WTC11 (cell line): ENCODE measurements around the gene WNK2. TPM values are rescaled to one million over a fixed set of nuclear protein-coding genes. Genes with fewer than 3 reads are reported as not detected.

Source experiments
- ATAC-seq: fragments of 200-7000 bp; cut with Tn5 transposase; 2 replicates; pipeline ENCODE4 v1.10.0; 2021; ENCODE audit warnings: mild to moderate bottlenecking, moderate library complexity
- CTCF ChIA-PET: fragments of 300-600 bp; sonication (Branson Sonifier 250); formaldehyde crosslinking; loops from one replicate; lab custom pipeline; 2021; ENCODE audit warnings: antibody characterized with exemption; lab: Charles Lee
- POLR2A ChIA-PET: fragments of 350-600 bp; sonication (Branson Sonifier 250); formaldehyde crosslinking; loops from one replicate; lab custom pipeline; 2021; ENCODE audit warnings: antibody characterized with exemption; lab: Charles Lee
- DNase-seq: peaks from one replicate; pipeline ENCODE4 v3.0.0; 2021; ENCODE audit warnings: low spot score
- H3K27ac Mint-ChIP-seq: 2 replicates; pipeline ENCODE4 v1.8.0; 2021; ENCODE audit warnings: mixed read lengths
- H3K27me3 Mint-ChIP-seq: 2 replicates; pipeline ENCODE4 v1.8.0; 2021; ENCODE audit warnings: low read depth, mild to moderate bottlenecking, moderate library complexity, mixed read lengths
- H3K36me3 Mint-ChIP-seq: 2 replicates; pipeline ENCODE4 v1.8.0; 2021; ENCODE audit warnings: mixed read lengths
- H3K4me1 Mint-ChIP-seq: 2 replicates; pipeline ENCODE4 v1.8.0; 2022; ENCODE audit warnings: mixed read lengths
- H3K4me3 Mint-ChIP-seq: 2 replicates; pipeline ENCODE4 v1.8.0; 2021; ENCODE audit warnings: mild to moderate bottlenecking, moderate library complexity, mixed read lengths
- H3K9me3 Mint-ChIP-seq: 2 replicates; pipeline ENCODE4 v1.8.0; 2021; ENCODE audit warnings: mixed read lengths
- CBFB ChIP-seq: sonication (generic); formaldehyde crosslinking; IDR thresholded peaks from 2 replicates; pipeline ENCODE4 v1.8.1; 2022; ENCODE audit warnings: mild to moderate bottlenecking, low read depth, missing genetic modification reagents
- CREB1 ChIP-seq: sonication (generic); formaldehyde crosslinking; IDR thresholded peaks from 2 replicates; pipeline ENCODE4 v1.8.0; 2023; ENCODE audit warnings: mild to moderate bottlenecking, missing genetic modification reagents
- CREM ChIP-seq: sonication (generic); formaldehyde crosslinking; IDR thresholded peaks from 2 replicates; pipeline ENCODE4 v1.8.1; 2022; ENCODE audit warnings: mild to moderate bottlenecking, missing genetic modification reagents, moderate library complexity
- E2F5 ChIP-seq: sonication (generic); formaldehyde crosslinking; IDR thresholded peaks from 2 replicates; pipeline ENCODE4 v1.8.1; 2022; ENCODE audit warnings: mild to moderate bottlenecking, moderate library complexity, missing genetic modification reagents
- FOXJ3 ChIP-seq: sonication (generic); formaldehyde crosslinking; IDR thresholded peaks from 2 replicates; pipeline ENCODE4 v1.9.0; 2021; ENCODE audit warnings: missing genetic modification reagents, mild to moderate bottlenecking, borderline replicate concordance
- GABPB1 ChIP-seq: sonication (generic); formaldehyde crosslinking; IDR thresholded peaks from 2 replicates; pipeline ENCODE4 v1.8.1; 2023; ENCODE audit warnings: mild to moderate bottlenecking, missing genetic modification reagents
- HMGA2 ChIP-seq: fragments of 250-450 bp; sonication (Bioruptor Pico); IDR thresholded peaks from 2 replicates; pipeline ENCODE4 v1.4.0; 2021; ENCODE audit warnings: mild to moderate bottlenecking, moderate library complexity
- NR2C2 ChIP-seq: sonication (generic); formaldehyde crosslinking; IDR thresholded peaks from 2 replicates; pipeline ENCODE4 v1.8.0; 2022; ENCODE audit warnings: mild to moderate bottlenecking, missing genetic modification reagents
- ZNF121 ChIP-seq: sonication (generic); formaldehyde crosslinking; IDR thresholded peaks from 2 replicates; pipeline ENCODE4 v1.8.0; 2023; ENCODE audit warnings: missing genetic modification reagents
- ZNF281 ChIP-seq: sonication (generic); formaldehyde crosslinking; IDR thresholded peaks from 2 replicates; pipeline ENCODE4 v1.8.0; 2023; ENCODE audit warnings: mild to moderate bottlenecking, missing genetic modification reagents
- total RNA-seq: library from RNA; stranded (reverse); gene quantifications from 3 replicates; pipeline ENCODE4 v1.2.3, GENCODE V29; 2021
- TF ChIP-seq, protein P1 (sequence below): sonication (generic); formaldehyde crosslinking; IDR thresholded peaks from 2 replicates; pipeline ENCODE4 v1.8.1; 2022; ENCODE audit warnings: mild to moderate bottlenecking, missing genetic modification reagents, moderate library complexity, borderline replicate concordance
- TF ChIP-seq, protein P2 (sequence below): fragments of 250-450 bp; sonication (Bioruptor Pico); IDR thresholded peaks from 2 replicates; pipeline ENCODE4 v1.9.0; 2021; ENCODE audit warnings: mild to moderate bottlenecking
- TF ChIP-seq, protein P3 (sequence below): sonication (generic); formaldehyde crosslinking; IDR thresholded peaks from 2 replicates; pipeline ENCODE4 v1.8.0; 2022; ENCODE audit warnings: mild to moderate bottlenecking, missing genetic modification reagents

WNK2 gene
- total RNA-seq, 1 experiment from 2014 or later, result 120 TPM

DNA sequence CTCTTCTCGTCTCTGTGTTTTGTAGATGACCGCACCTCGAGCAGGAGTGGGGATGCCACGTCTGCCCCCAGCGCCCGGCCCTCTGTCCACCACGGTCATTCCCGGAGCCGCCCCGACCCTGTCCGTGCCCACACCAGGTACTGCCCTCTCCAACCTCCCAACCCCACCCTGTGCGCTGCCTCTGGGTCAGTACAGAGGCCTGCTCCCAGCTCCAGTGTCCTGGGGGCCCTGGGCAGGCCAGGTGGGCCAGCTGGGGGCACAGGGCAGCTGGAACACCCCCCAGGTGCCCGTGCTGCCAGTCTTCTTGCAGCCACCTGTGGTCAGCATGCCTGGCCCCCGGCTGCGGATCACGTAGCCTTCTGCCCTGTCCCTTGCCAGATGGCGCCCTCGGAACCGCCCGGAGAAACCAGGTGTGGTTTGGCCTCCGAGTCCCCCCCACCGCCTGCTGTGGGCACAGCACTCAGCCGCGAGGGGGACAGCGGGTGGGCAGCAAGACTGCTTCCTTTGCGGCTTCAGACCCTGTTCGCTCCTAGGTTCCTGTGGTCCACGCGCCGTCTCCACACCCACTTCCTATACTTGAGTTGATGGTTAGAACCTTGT lies 133.7 kb downstream of the WNK2 start (continued):
- TF ChIP-seq CBFB (no peak), NR2C2 (CRISPR knock-in tag) (no peak), FOXJ3 (no peak)
- TF ChIP-seq, protein P1, sequence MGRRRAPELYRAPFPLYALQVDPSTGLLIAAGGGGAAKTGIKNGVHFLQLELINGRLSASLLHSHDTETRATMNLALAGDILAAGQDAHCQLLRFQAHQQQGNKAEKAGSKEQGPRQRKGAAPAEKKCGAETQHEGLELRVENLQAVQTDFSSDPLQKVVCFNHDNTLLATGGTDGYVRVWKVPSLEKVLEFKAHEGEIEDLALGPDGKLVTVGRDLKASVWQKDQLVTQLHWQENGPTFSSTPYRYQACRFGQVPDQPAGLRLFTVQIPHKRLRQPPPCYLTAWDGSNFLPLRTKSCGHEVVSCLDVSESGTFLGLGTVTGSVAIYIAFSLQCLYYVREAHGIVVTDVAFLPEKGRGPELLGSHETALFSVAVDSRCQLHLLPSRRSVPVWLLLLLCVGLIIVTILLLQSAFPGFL (CRISPR knock-in tag), result no peak

DNA sequence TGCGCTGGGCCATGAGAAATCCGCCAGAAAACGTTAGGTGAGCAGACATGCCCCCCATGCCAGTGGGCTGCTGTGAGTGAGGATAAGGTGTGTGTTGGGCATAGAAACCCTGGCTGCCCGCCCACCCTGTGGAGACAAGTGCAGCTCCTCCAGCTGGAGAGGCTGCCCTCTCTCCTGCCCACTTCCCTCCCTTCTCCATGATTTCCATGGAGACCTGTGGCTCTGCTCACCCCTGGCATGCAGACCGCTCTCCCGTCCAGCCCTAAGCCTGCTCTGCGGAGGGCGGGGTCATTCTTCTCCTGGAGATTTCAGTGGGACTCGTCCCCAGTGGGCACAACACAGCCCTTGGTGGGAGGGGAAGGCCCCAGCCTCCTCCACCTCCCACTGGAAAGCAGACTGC lies 134.5 kb downstream of the WNK2 start:
- Mint-ChIP-seq H3K9me3 (peaks cover 17% of the 10 kb centered on the region), H3K27me3 (no peaks in the 10 kb centered on the region), H3K4me3 (no peak overlapping the region), H3K4me1 (no peaks in the 10 kb centered on the region), H3K27ac (no peak overlapping the region), H3K36me3 (peaks cover 27% of the 10 kb centered on the region)
- no peak for ATAC-seq
- TF ChIP-seq, protein P2, sequence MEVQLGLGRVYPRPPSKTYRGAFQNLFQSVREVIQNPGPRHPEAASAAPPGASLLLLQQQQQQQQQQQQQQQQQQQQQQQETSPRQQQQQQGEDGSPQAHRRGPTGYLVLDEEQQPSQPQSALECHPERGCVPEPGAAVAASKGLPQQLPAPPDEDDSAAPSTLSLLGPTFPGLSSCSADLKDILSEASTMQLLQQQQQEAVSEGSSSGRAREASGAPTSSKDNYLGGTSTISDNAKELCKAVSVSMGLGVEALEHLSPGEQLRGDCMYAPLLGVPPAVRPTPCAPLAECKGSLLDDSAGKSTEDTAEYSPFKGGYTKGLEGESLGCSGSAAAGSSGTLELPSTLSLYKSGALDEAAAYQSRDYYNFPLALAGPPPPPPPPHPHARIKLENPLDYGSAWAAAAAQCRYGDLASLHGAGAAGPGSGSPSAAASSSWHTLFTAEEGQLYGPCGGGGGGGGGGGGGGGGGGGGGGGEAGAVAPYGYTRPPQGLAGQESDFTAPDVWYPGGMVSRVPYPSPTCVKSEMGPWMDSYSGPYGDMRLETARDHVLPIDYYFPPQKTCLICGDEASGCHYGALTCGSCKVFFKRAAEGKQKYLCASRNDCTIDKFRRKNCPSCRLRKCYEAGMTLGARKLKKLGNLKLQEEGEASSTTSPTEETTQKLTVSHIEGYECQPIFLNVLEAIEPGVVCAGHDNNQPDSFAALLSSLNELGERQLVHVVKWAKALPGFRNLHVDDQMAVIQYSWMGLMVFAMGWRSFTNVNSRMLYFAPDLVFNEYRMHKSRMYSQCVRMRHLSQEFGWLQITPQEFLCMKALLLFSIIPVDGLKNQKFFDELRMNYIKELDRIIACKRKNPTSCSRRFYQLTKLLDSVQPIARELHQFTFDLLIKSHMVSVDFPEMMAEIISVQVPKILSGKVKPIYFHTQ (CRISPR knock-in tag), result no peak
- TF ChIP-seq ZNF121 (CRISPR knock-in tag) (no peak), CREB1 (no peak)
- TF ChIP-seq, protein P3, sequence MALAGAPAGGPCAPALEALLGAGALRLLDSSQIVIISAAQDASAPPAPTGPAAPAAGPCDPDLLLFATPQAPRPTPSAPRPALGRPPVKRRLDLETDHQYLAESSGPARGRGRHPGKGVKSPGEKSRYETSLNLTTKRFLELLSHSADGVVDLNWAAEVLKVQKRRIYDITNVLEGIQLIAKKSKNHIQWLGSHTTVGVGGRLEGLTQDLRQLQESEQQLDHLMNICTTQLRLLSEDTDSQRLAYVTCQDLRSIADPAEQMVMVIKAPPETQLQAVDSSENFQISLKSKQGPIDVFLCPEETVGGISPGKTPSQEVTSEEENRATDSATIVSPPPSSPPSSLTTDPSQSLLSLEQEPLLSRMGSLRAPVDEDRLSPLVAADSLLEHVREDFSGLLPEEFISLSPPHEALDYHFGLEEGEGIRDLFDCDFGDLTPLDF (CRISPR knock-in tag), result no peak
- ChIA-PET POLR2A (no interaction called here), CTCF (interaction anchor here (0.7 to 0.9 kb wide), 3 partner anchors 10 to 248 kb away, joined by 3 to 4 read pairs (median 3); no protein-coding TSS in a partner anchor)
- DNase-seq, result no peak

DNA sequence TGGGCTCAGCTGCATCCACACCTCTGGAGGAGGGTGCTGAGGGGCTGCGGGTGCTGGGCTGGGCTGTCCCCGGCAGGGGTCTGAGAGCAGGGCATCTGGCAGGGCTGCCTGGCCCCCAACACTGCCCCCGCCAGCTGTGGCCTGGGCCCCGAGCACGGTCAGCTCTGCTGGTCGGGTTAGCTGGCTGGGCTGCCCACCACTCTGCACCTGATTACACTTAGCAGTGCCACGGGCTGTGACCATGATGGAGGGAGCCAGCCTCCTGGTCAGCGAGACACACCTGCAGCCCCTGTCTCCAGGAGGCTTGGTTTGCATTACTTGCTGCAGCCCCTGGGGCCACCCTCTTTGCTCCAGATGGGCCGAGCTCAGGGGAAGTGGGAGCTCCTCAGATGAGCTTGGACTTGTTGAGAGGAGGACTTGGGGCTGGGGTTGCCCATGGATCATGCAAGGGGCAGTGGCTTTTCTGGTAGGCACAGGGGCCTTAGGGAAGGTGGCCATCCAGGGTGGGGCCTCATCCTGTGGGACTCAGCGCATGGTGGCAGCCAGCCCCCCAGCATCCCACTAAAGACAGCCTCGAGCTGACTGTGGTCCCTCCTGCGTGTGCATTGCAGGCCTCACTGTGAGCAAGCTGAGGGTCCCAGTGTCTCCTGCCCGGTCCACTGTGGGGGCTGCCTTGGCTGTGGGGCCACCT lies 135.5 kb downstream of the WNK2 start:
- Mint-ChIP-seq H3K4me3 (no peak overlapping the region), H3K4me1 (peaks cover 4% of the 10 kb centered on the region; the same call in 1 of the 2 replicates), H3K27ac (no peak overlapping the region), H3K36me3 (peaks cover 31% of the 10 kb centered on the region), H3K9me3 (peaks cover 17% of the 10 kb centered on the region), H3K27me3 (no peaks in the 10 kb centered on the region)
- DNase-seq (no peak), ATAC-seq (no peak)
- POLR2A ChIA-PET, result no interaction called here
- CTCF ChIA-PET, result interaction anchor here (0.6 to 1.8 kb wide), 4 partner anchors 15 to 165 kb away, joined by 3 to 10 read pairs (median 4); no protein-coding TSS in a partner anchor
- TF ChIP-seq E2F5 (CRISPR knock-in tag) (no peak), GABPB1 (no peak), HMGA2 (CRISPR knock-in tag) (no peak), CREM (CRISPR knock-in tag) (no peak), ZNF281 (CRISPR knock-in tag) (no peak)
